Subcutaneous adipose tissue (tissue), 4 donors: ENCODE data around the gene MED22. TPM values are rescaled to one million over a fixed set of nuclear protein-coding genes. Genes with fewer than 3 reads are reported as not detected.

Source experiments
- CTCF ChIP-seq: fragments of 450-650 bp; IDR thresholded peaks from one replicate; pipeline ENCODE4 v1.5.1; 2016; ENCODE audit warnings: low read depth, mild to moderate bottlenecking, control low read depth, antibody characterized with exemption, moderate library complexity
- small RNA-seq: library from RNA; depleted of rRNA; stranded (forward); fragments of <200 nt; gene quantifications from one replicate; pipeline ENCODE3, GENCODE V24; 2016
- total RNA-seq, 4 donors: library from RNA; depleted of rRNA; stranded (reverse); fragments of >200 nt; gene quantifications; one replicate each; pipeline ENCODE4 v1.1.0, GENCODE V29; 2016

MED22 gene
- total RNA-seq, 4 donors from 2014 or later, result 15.9 to 31.3 (median 20.3) TPM

DNA sequence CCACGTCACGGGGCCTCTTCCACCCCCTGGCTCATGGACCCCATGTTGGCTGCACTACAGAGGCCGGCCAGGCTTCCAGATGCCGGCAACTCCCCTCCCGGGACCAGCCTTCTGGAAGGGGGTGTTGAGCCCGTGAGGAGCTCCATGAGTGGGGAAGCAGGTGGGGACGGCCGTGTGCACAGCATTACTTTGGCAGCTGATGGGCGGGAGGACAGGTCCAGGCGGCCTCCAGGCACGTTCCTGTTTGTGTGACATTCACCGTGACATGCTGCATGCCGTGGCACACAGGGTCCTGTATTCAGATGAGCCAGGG is 43.8 kb downstream of the MED22 start:
- TF ChIP-seq CTCF, result no peak

- TF ChIP-seq CTCF, result no peak
Observed at GRCh38 chr9:133303266-133304157, 44.4 kb downstream of the MED22 start.

- no peak for TF ChIP-seq CTCF
Observed at GRCh38 chr9:133301253-133302230, 46.4 kb downstream of the MED22 start.

DNA sequence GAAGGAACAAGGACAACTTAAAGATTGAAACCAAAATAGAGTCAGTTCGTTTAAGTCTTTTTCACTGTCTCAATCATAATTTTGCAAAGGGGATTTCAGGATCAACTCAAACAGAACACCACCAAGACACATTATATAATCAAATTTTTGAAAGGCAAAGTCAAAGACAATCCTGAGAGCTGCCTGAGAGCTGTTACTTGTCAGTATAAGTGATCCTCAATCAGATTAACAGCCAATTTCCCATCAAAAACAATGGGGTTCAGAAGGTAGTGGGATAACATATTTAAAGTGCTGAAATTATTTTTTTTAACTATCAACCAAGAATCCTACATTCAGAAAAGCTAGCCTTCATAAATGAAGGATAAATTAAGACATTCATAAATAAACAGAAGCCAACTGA is 53.7 kb downstream of the MED22 start:
- no peak for TF ChIP-seq CTCF

DNA sequence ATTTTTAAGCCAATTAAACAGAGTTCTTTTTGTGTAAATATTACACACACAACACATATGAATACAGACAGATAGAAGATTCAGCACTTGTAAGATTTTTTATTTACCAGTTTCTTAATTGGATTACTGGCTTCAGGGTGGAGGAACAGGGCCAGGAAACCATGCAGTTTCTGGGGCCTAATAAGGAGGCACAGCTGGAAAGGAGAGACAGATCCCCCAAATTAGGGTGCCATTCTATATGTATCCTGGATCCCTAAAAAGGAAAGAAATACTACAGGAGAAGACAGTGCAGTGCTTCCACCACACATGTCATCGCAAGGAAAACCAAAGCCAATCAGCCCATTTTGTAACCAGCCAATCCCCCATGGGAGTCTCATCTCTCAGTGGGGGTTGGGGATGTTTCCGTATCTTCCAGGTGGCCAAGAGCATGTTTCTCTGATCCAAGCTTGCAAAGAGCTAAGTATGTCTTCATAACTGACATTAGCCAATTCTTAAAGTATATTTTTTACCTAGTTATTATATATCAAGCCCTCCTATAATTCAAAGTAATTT is 57.1 kb downstream of the MED22 start:
- no peak for TF ChIP-seq CTCF

Small RNAs within 50 kb of the gene (small RNA-seq; reads per million reads assigned to genes)
- 0.49 reads per million for gene RF00019
- not detected for gene SNORD24
- not detected for gene SNORD36A
- not detected for gene SNORD36B
- gene SNORD36C, result not detected

Other genes starting within 250 kb of the MED22 start
- 10 to 100 TPM; 26.0 to 95.1 (median 38.9) TPM for gene RALGDS, start 226.9 kb downstream of the MED22 start, total RNA-seq
- 10 to 100 TPM; 10.6 to 32.3 (median 20.5) TPM for gene GBGT1, start 184.2 kb downstream of the MED22 start, total RNA-seq
- not detected for gene OBP2B, start 138.9 kb downstream of the MED22 start, total RNA-seq
- 1 to 10 TPM in 3 of 4 donors, under 1 TPM in 1; 0.85 to 3.2 (median 1.6) TPM for gene ABO, start 72.9 kb downstream of the MED22 start, total RNA-seq
- 10 to 100 TPM in 2 of 4 donors, 1 to 10 TPM in 2; 7.6 to 27.5 (median 10.4) TPM for gene SURF6, start 11.9 kb downstream of the MED22 start, total RNA-seq
- 1,000 to 10,000 TPM; 1,241 to 1,737 (median 1,633) TPM for gene RPL7A, start 87 bp upstream of the MED22 start, total RNA-seq
- gene SURF1, start 8.4 kb upstream of the MED22 start, total RNA-seq, result 10 to 100 TPM; 42.7 to 62.5 (median 59.4) TPM
- 10 to 100 TPM in 2 of 4 donors, 1 to 10 TPM in 2; 6.6 to 20.1 (median 11.3) TPM for gene SURF2, start 8.4 kb upstream of the MED22 start, total RNA-seq
- gene SURF4, start 27.9 kb upstream of the MED22 start, total RNA-seq, result 100 to 1,000 TPM; 104 to 176 (median 139) TPM
- gene STKLD1, start 28.2 kb upstream of the MED22 start, total RNA-seq, result under 1 TPM in 2 of 4 donors, not detected in 2; 0.44 to 0.68 TPM
- 10 to 100 TPM; 11.6 to 17.0 (median 16.6) TPM for gene REXO4, start 69.9 kb upstream of the MED22 start, total RNA-seq
- gene ADAMTS13, start 74.2 kb upstream of the MED22 start, total RNA-seq, result 1 to 10 TPM in 3 of 4 donors, not detected in 1; 1.9 to 2.2 (median 2.0) TPM
- 1 to 10 TPM; 2.5 to 5.3 (median 3.4) TPM for gene CACFD1, start 111.8 kb upstream of the MED22 start, total RNA-seq
- gene SLC2A6, start 131.0 kb upstream of the MED22 start, total RNA-seq, result 1 to 10 TPM; 1.0 to 5.1 (median 3.0) TPM
- gene MYMK, start 176.8 kb upstream of the MED22 start, total RNA-seq, result not detected
- under 1 TPM; 0.34 to 0.75 (median 0.57) TPM for gene ADAMTSL2, start 186.6 kb upstream of the MED22 start, total RNA-seq